ENCODE measurements around the gene LEUTX.
"Not testable (repeated sequence)": the region's sequence is repeated elsewhere in the genome, so short reads cannot be mapped to it uniquely, and the experiment has no call there.

Gene LEUTX

GRCh38 chr19:39807846-39808364 lies 29.3 kb downstream of the LEUTX start:
- Histone ChIP-seq H3K4me3 (ENCODE audit: low read length) (no peak overlapping the region), H3K27ac (ENCODE audit: low read depth, low read length) (no peak overlapping the region)
- no CpG with 5 or more reads among the region's 5 CpGs for WGBS (ENCODE audit: extremely low coverage, insufficient coverage, low lambda C conversion rate)

GRCh38 chr19:39808688-39809087 lies 30.0 kb downstream of the LEUTX start:
- H3K9ac ChIP-seq (ENCODE audit: low read length); H2BK5ac ChIP-seq (ENCODE audit: low read length); H3K27me3 ChIP-seq (ENCODE audit: insufficient read depth, low read length, poor library complexity); H3K79me1 ChIP-seq (ENCODE audit: low read length); H2BK15ac ChIP-seq (replicated peaks; ENCODE audit: low read depth); H3K4me3 ChIP-seq (ENCODE audit: low read length); H4K8ac ChIP-seq (ENCODE audit: low read depth, low read length); H2AK5ac ChIP-seq (ENCODE audit: low read length); H3K56ac ChIP-seq (ENCODE audit: low read length); H3K23ac ChIP-seq (ENCODE audit: low read length); H4K5ac ChIP-seq (ENCODE audit: low read length); DNase-seq; H3K18ac ChIP-seq (ENCODE audit: low read length); H3K36me3 ChIP-seq (ENCODE audit: control insufficient read depth, insufficient read depth, low read length); H3K79me2 ChIP-seq (ENCODE audit: control insufficient read depth, insufficient read depth, low read length); H3K4me2 ChIP-seq (ENCODE audit: low read length); H3K4me1 ChIP-seq (ENCODE audit: control insufficient read depth, low read depth, low read length); H3K27ac ChIP-seq (ENCODE audit: low read depth, low read length); H2BK120ac ChIP-seq (ENCODE audit: low read depth, low read length); H3K4ac ChIP-seq (ENCODE audit: low read depth, low read length): not testable (repeated sequence)
- WGBS (ENCODE audit: extremely low coverage, insufficient coverage, low lambda C conversion rate), result no CpG with 5 or more reads among the region's 7 CpGs

More at GRCh38 chr19:39807846-39808364, 29.3 kb downstream of the LEUTX start:
- Histone ChIP-seq H2BK15ac (replicated peaks; ENCODE audit: low read depth) (no peak overlapping the region), H4K8ac (ENCODE audit: low read depth, low read length) (no peak overlapping the region), H3K23ac (ENCODE audit: low read length) (no peak overlapping the region), H3K4me1 (ENCODE audit: control insufficient read depth, low read depth, low read length) (no peaks in the 10 kb centered on the region), H2BK120ac (ENCODE audit: low read depth, low read length) (no peak overlapping the region), H3K56ac (ENCODE audit: low read length) (no peak overlapping the region), H3K4ac (ENCODE audit: low read depth, low read length) (no peak overlapping the region), H4K5ac (ENCODE audit: low read length) (no peak overlapping the region), H2BK5ac (ENCODE audit: low read length) (no peak overlapping the region), H3K79me2 (ENCODE audit: control insufficient read depth, insufficient read depth, low read length) (no peaks in the 10 kb centered on the region), H3K4me2 (ENCODE audit: low read length) (no peak overlapping the region), H3K18ac (ENCODE audit: low read length) (no peak overlapping the region), H3K9ac (ENCODE audit: low read length) (no peak overlapping the region), H3K79me1 (ENCODE audit: low read length) (no peaks in the 10 kb centered on the region), H3K27me3 (ENCODE audit: insufficient read depth, low read length, poor library complexity) (no peaks in the 10 kb centered on the region), H2AK5ac (ENCODE audit: low read length) (no peak overlapping the region), H3K36me3 (ENCODE audit: control insufficient read depth, insufficient read depth, low read length) (no peaks in the 10 kb centered on the region)
- no peak for DNase-seq

- Histone ChIP-seq H3K9ac (ENCODE audit: low read length) (no peak overlapping the region), H2BK120ac (ENCODE audit: low read depth, low read length) (no peak overlapping the region), H3K4me1 (ENCODE audit: control insufficient read depth, low read depth, low read length) (no peaks in the 10 kb centered on the region), H3K18ac (ENCODE audit: low read length) (no peak overlapping the region), H3K56ac (ENCODE audit: low read length) (no peak overlapping the region), H3K27ac (ENCODE audit: low read depth, low read length) (no peak overlapping the region), H2BK5ac (ENCODE audit: low read length) (no peak overlapping the region), H3K23ac (ENCODE audit: low read length) (no peak overlapping the region), H3K4me2 (ENCODE audit: low read length) (no peak overlapping the region), H3K4me3 (ENCODE audit: low read length) (no peak overlapping the region), H3K36me3 (ENCODE audit: control insufficient read depth, insufficient read depth, low read length) (no peaks in the 10 kb centered on the region), H2AK5ac (ENCODE audit: low read length) (no peak overlapping the region), H3K79me2 (ENCODE audit: control insufficient read depth, insufficient read depth, low read length) (no peaks in the 10 kb centered on the region), H4K5ac (ENCODE audit: low read length) (no peak overlapping the region), H3K27me3 (ENCODE audit: insufficient read depth, low read length, poor library complexity) (no peaks in the 10 kb centered on the region), H2BK15ac (replicated peaks; ENCODE audit: low read depth) (no peak overlapping the region), H4K8ac (ENCODE audit: low read depth, low read length) (no peak overlapping the region), H3K79me1 (ENCODE audit: low read length) (no peaks in the 10 kb centered on the region), H3K4ac (ENCODE audit: low read depth, low read length) (no peak overlapping the region)
- WGBS (ENCODE audit: extremely low coverage, insufficient coverage, low lambda C conversion rate), result no CpG with 5 or more reads among the region's 4 CpGs
- no peak for DNase-seq
These were observed 30.7 kb downstream of the LEUTX start for GRCh38 chr19:39809368-39809767.

DNA sequence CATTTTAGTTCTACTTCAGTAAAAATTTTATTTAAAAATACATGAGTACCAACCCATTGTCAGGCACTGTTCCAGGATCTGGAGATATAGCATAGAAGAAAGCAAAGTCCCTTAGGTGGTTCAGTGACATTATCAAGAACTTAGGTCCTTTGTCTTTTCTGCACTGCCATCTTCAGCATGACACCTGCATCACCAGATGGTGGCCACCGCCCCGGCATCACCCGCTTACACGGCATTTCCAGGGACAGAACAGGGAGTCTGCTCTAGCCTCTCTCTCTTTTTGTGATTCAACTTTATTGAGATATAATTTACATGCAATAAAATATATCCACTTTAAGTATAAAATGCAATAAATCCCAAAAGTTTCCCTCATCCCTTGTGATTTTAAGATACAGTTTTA lies 31.8 kb downstream of the LEUTX start:
- H3K9ac ChIP-seq (ENCODE audit: low read length), result no peak overlapping the region
- no peaks in the 10 kb centered on the region for H3K27me3 ChIP-seq (ENCODE audit: insufficient read depth, low read length, poor library complexity)
- H3K27ac ChIP-seq (ENCODE audit: low read depth, low read length), result no peak overlapping the region
- no peak overlapping the region for H3K56ac ChIP-seq (ENCODE audit: low read length)
- no peak overlapping the region for H4K8ac ChIP-seq (ENCODE audit: low read depth, low read length)
- H4K5ac ChIP-seq (ENCODE audit: low read length), result no peak overlapping the region
- H3K4me2 ChIP-seq (ENCODE audit: low read length), result no peak overlapping the region
- no peak for DNase-seq
- WGBS (ENCODE audit: extremely low coverage, insufficient coverage, low lambda C conversion rate), result no CpG with 5 or more reads among the region's 4 CpGs
- no peak overlapping the region for H3K4me3 ChIP-seq (ENCODE audit: low read length)
- H3K79me2 ChIP-seq (ENCODE audit: control insufficient read depth, insufficient read depth, low read length), result no peaks in the 10 kb centered on the region
- no peak overlapping the region for H2BK5ac ChIP-seq (ENCODE audit: low read length)
- H2BK15ac ChIP-seq (replicated peaks; ENCODE audit: low read depth), result no peak overlapping the region
- no peak overlapping the region for H3K23ac ChIP-seq (ENCODE audit: low read length)
- H2BK120ac ChIP-seq (ENCODE audit: low read depth, low read length), result no peak overlapping the region
- H3K79me1 ChIP-seq (ENCODE audit: low read length), result no peaks in the 10 kb centered on the region
- no peaks in the 10 kb centered on the region for H3K36me3 ChIP-seq (ENCODE audit: control insufficient read depth, insufficient read depth, low read length)
- H3K4ac ChIP-seq (ENCODE audit: low read depth, low read length), result no peak overlapping the region
- H3K4me1 ChIP-seq (ENCODE audit: control insufficient read depth, low read depth, low read length), result no peaks in the 10 kb centered on the region
- no peak overlapping the region for H2AK5ac ChIP-seq (ENCODE audit: low read length)
- no peak overlapping the region for H3K18ac ChIP-seq (ENCODE audit: low read length)

GRCh38 chr19:39811064-39811463 lies 32.4 kb downstream of the LEUTX start:
- no peak overlapping the region for H2AK5ac ChIP-seq (ENCODE audit: low read length)
- no peak overlapping the region for H3K18ac ChIP-seq (ENCODE audit: low read length)
- H2BK120ac ChIP-seq (ENCODE audit: low read depth, low read length), result no peak overlapping the region

GRCh38 chr19:39813264-39813993 lies 34.8 kb downstream of the LEUTX start:
- H3K27ac ChIP-seq (ENCODE audit: low read depth, low read length), result no peak overlapping the region
- H3K36me3 ChIP-seq (ENCODE audit: control insufficient read depth, insufficient read depth, low read length), result no peaks in the 10 kb centered on the region
- H3K27me3 ChIP-seq (ENCODE audit: insufficient read depth, low read length, poor library complexity), result no peaks in the 10 kb centered on the region
- no peak overlapping the region for H3K4ac ChIP-seq (ENCODE audit: low read depth, low read length)
- no peak overlapping the region for H3K4me2 ChIP-seq (ENCODE audit: low read length)
- no peak overlapping the region for H3K18ac ChIP-seq (ENCODE audit: low read length)
- H3K79me1 ChIP-seq (ENCODE audit: low read length), result no peaks in the 10 kb centered on the region
- no peak overlapping the region for H2BK5ac ChIP-seq (ENCODE audit: low read length)
- H3K79me2 ChIP-seq (ENCODE audit: control insufficient read depth, insufficient read depth, low read length), result no peaks in the 10 kb centered on the region
- H2BK120ac ChIP-seq (ENCODE audit: low read depth, low read length), result no peak overlapping the region
- H3K9ac ChIP-seq (ENCODE audit: low read length), result no peak overlapping the region
- H2BK15ac ChIP-seq (replicated peaks; ENCODE audit: low read depth), result no peak overlapping the region
- no peak overlapping the region for H3K56ac ChIP-seq (ENCODE audit: low read length)
- no peak for DNase-seq
- H4K5ac ChIP-seq (ENCODE audit: low read length), result no peak overlapping the region
- H3K4me3 ChIP-seq (ENCODE audit: low read length), result no peak overlapping the region
- no peak overlapping the region for H3K23ac ChIP-seq (ENCODE audit: low read length)
- no peaks in the 10 kb centered on the region for H3K4me1 ChIP-seq (ENCODE audit: control insufficient read depth, low read depth, low read length)
- WGBS (ENCODE audit: extremely low coverage, insufficient coverage, low lambda C conversion rate), result no CpG with 5 or more reads among the region's 9 CpGs
- no peak overlapping the region for H4K8ac ChIP-seq (ENCODE audit: low read depth, low read length)
- no peak overlapping the region for H2AK5ac ChIP-seq (ENCODE audit: low read length)

More at GRCh38 chr19:39811064-39811463, 32.4 kb downstream of the LEUTX start:
- no CpG with 5 or more reads among the region's 4 CpGs for WGBS (ENCODE audit: extremely low coverage, insufficient coverage, low lambda C conversion rate)
- no peak overlapping the region for H2BK5ac ChIP-seq (ENCODE audit: low read length)
- no peak overlapping the region for H3K4ac ChIP-seq (ENCODE audit: low read depth, low read length)
- H3K4me2 ChIP-seq (ENCODE audit: low read length), result no peak overlapping the region
- no peak overlapping the region for H3K4me3 ChIP-seq (ENCODE audit: low read length)
- no peaks in the 10 kb centered on the region for H3K4me1 ChIP-seq (ENCODE audit: control insufficient read depth, low read depth, low read length)
- no peak overlapping the region for H3K27ac ChIP-seq (ENCODE audit: low read depth, low read length)
- no peaks in the 10 kb centered on the region for H3K79me2 ChIP-seq (ENCODE audit: control insufficient read depth, insufficient read depth, low read length)
- no peaks in the 10 kb centered on the region for H3K36me3 ChIP-seq (ENCODE audit: control insufficient read depth, insufficient read depth, low read length)
- no peak overlapping the region for H3K23ac ChIP-seq (ENCODE audit: low read length)
- no peak overlapping the region for H3K9ac ChIP-seq (ENCODE audit: low read length)
- H4K8ac ChIP-seq (ENCODE audit: low read depth, low read length), result no peak overlapping the region
- no peak overlapping the region for H3K56ac ChIP-seq (ENCODE audit: low read length)
- no peak for DNase-seq
- H3K79me1 ChIP-seq (ENCODE audit: low read length), result no peaks in the 10 kb centered on the region
- no peak overlapping the region for H4K5ac ChIP-seq (ENCODE audit: low read length)
- no peaks in the 10 kb centered on the region for H3K27me3 ChIP-seq (ENCODE audit: insufficient read depth, low read length, poor library complexity)
- no peak overlapping the region for H2BK15ac ChIP-seq (replicated peaks; ENCODE audit: low read depth)

Measured in mesendoderm (in vitro differentiated cells).